Measurements from ENCODE around the gene PDE4D. TPM values are rescaled to one million over a fixed set of nuclear protein-coding genes. Genes with fewer than 3 reads are reported as not detected.

The PDE4D gene
- total and polyA plus RNA-seq, 2 donors (not counting 1 experiment from before 2014, with no cell fraction given) = 14.9 to 171 TPM

DNA sequence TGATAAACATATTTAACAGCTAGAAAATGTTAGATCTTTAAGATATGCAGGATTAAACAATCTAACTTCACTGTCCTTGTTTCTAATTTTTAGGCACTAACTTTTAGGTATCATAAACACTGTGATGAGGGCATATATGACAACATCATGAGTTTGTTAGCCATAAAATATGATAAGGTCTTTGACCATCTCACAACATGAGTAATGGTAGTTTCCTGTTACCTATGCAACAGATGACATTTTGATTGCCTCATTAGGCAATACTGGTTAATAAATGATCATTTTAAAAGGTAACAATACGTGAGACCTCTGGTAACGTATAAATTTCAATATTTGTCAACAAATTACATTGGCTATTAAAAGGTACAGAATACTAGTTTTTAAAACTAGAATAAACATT lies 613.5 kb downstream of the PDE4D start:
- no CpG with 5 or more reads among the region's 2 CpGs for WGBS (ENCODE audit: insufficient coverage)
- H3K4me3 Mint-ChIP-seq = no peak overlapping the region
- Histone ChIP-seq H2AFZ (ENCODE audit: insufficient read depth, low read depth, low read length, poor library complexity, severe bottlenecking) (no peak overlapping the region), H3K4me2 (replicated peaks; ENCODE audit: low read depth, low read length, poor library complexity, severe bottlenecking) (no peak overlapping the region), H3K4me3 (ENCODE audit: control extremely low read depth in 1 of 5, extremely low read depth in 1 of 5, insufficient read depth in 1 of 5, low read depth in 2 of 5, low read length in 4 of 5) (no peak overlapping the region), H3K36me3 (replicated peaks in 1 of 2; ENCODE audit: control extremely low read depth in 1 of 2, control insufficient read depth in 1 of 2, extremely low read depth in 1 of 2, insufficient read depth in 2 of 2, low read length in 1 of 2) (no peaks in the 10 kb centered on the region), H3K27ac (ENCODE audit: low read length in 2 of 2) (no peak overlapping the region), H3K79me2 (ENCODE audit: control insufficient read depth, insufficient read depth, low read length) (no peaks in the 10 kb centered on the region), H4K20me1 (ENCODE audit: control insufficient read depth, insufficient read depth, low read length, poor library complexity, severe bottlenecking) (no peaks in the 10 kb centered on the region), H3K9me3 (ENCODE audit: control extremely low read depth in 1 of 3, control insufficient read depth in 2 of 3, insufficient read depth in 1 of 3, low read length in 2 of 3) (no peaks in the 10 kb centered on the region), H3K4me1 (ENCODE audit: control insufficient read depth in 2 of 2, insufficient read depth in 2 of 2, low read length in 2 of 2) (peaks cover 12% of the 10 kb centered on the region in 2 donors), H3K9ac (ENCODE audit: low read length) (no peak overlapping the region), H3K27me3 (replicated peaks in 1 of 4; ENCODE audit: control extremely low read depth in 1 of 4, control insufficient read depth in 3 of 4, insufficient read depth in 4 of 4, low read length in 3 of 4) (peaks cover 0 to 7% (median 3%) of the 10 kb centered on the region in 4 experiments)
- POLR2A ChIA-PET = no interaction called here
- H3K27me3 Mint-ChIP-seq = peaks cover 4% of the 10 kb centered on the region
- no peaks in the 10 kb centered on the region for H3K9me3 Mint-ChIP-seq (ENCODE audit: insufficient read depth)
- CTCF ChIA-PET = no interaction called here
- ATAC-seq (ENCODE audit: low read depth) (no peak), DNase-seq (no peak)
- no peak for TF ChIP-seq EZH2 (IDR thresholded peaks at IDR 0.05; ENCODE audit: borderline replicate concordance, insufficient read depth, low read depth, low read length, poor library complexity, severe bottlenecking)
- TF ChIP-seq, protein P1, sequence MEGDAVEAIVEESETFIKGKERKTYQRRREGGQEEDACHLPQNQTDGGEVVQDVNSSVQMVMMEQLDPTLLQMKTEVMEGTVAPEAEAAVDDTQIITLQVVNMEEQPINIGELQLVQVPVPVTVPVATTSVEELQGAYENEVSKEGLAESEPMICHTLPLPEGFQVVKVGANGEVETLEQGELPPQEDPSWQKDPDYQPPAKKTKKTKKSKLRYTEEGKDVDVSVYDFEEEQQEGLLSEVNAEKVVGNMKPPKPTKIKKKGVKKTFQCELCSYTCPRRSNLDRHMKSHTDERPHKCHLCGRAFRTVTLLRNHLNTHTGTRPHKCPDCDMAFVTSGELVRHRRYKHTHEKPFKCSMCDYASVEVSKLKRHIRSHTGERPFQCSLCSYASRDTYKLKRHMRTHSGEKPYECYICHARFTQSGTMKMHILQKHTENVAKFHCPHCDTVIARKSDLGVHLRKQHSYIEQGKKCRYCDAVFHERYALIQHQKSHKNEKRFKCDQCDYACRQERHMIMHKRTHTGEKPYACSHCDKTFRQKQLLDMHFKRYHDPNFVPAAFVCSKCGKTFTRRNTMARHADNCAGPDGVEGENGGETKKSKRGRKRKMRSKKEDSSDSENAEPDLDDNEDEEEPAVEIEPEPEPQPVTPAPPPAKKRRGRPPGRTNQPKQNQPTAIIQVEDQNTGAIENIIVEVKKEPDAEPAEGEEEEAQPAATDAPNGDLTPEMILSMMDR (IDR thresholded peaks at IDR 0.05) = no peak
- H3K27ac Mint-ChIP-seq = no peak overlapping the region
- intact Hi-C loops (cut with micrococcal nuclease) = no loop called here
- H3K4me1 Mint-ChIP-seq = peaks cover 16% of the 10 kb centered on the region

DNA sequence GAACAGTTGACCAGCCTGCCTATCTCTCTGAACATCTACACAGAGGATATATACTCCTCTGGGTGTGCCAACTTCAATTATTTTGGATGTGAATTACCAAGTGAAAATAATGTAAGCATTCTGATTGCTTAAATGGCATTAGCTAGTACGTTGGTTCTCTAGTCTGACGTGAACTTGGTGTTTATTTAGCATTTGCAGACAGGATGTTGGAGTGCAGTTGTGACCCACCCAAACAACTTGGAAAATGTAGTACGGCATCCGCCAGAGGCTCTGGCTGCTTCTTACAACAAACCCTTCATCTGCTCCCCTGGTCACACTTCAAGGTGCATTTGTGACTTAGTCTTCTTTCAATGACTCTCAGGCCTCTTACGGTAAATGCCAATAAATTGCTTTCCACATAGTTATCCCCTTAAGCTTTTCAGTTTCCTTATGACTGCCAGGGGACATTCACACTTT lies 616.6 kb downstream of the PDE4D start:
- H3K27ac ChIP-seq (ENCODE audit: low read length in 2 of 2) = no peak overlapping the region
- H3K9me3 Mint-ChIP-seq (ENCODE audit: insufficient read depth) = no peaks in the 10 kb centered on the region
- peaks cover 12 to 13% of the 10 kb centered on the region in 2 donors for H3K4me1 ChIP-seq (ENCODE audit: control insufficient read depth in 2 of 2, insufficient read depth in 2 of 2, low read length in 2 of 2)
- TF ChIP-seq, protein P1 (IDR thresholded peaks at IDR 0.05) = no peak
- no peak for TF ChIP-seq EZH2 (IDR thresholded peaks at IDR 0.05; ENCODE audit: borderline replicate concordance, insufficient read depth, low read depth, low read length, poor library complexity, severe bottlenecking)
- peaks cover 4% of the 10 kb centered on the region for H3K27me3 Mint-ChIP-seq
- no peak overlapping the region for H3K9ac ChIP-seq (ENCODE audit: low read length)
- no peak overlapping the region for H3K4me3 Mint-ChIP-seq
- H2AFZ ChIP-seq (ENCODE audit: insufficient read depth, low read depth, low read length, poor library complexity, severe bottlenecking) = no peak overlapping the region
- CTCF ChIA-PET = no interaction called here
- DNase-seq (no peak), ATAC-seq (ENCODE audit: low read depth) (no peak)
- H3K36me3 ChIP-seq (replicated peaks in 1 of 2; ENCODE audit: control extremely low read depth in 1 of 2, control insufficient read depth in 1 of 2, extremely low read depth in 1 of 2, insufficient read depth in 2 of 2, low read length in 1 of 2) = no peaks in the 10 kb centered on the region
- H3K27ac Mint-ChIP-seq = no peak overlapping the region
- intact Hi-C loops (cut with micrococcal nuclease) = no loop called here
- POLR2A ChIA-PET = no interaction called here
- peaks cover 17% of the 10 kb centered on the region for H3K4me1 Mint-ChIP-seq
- H3K27me3 ChIP-seq (replicated peaks in 1 of 4; ENCODE audit: control extremely low read depth in 1 of 4, control insufficient read depth in 3 of 4, insufficient read depth in 4 of 4, low read length in 3 of 4) = peaks cover 0 to 7% (median 3%) of the 10 kb centered on the region in 4 experiments
- H4K20me1 ChIP-seq (ENCODE audit: control insufficient read depth, insufficient read depth, low read length, poor library complexity, severe bottlenecking) = no peaks in the 10 kb centered on the region
- no peak overlapping the region for H3K4me2 ChIP-seq (replicated peaks; ENCODE audit: low read depth, low read length, poor library complexity, severe bottlenecking)
- no peaks in the 10 kb centered on the region for H3K79me2 ChIP-seq (ENCODE audit: control insufficient read depth, insufficient read depth, low read length)
- WGBS (ENCODE audit: insufficient coverage) = 94% methylated on average over 4 of the region's 5 CpGs
- no peaks in the 10 kb centered on the region for H3K9me3 ChIP-seq (ENCODE audit: control extremely low read depth in 1 of 3, control insufficient read depth in 2 of 3, insufficient read depth in 1 of 3, low read length in 2 of 3)
- no peak overlapping the region for H3K4me3 ChIP-seq (ENCODE audit: control extremely low read depth in 1 of 5, extremely low read depth in 1 of 5, insufficient read depth in 1 of 5, low read depth in 2 of 5, low read length in 4 of 5)
